ENCODE data around the gene RPA3.

DNA sequence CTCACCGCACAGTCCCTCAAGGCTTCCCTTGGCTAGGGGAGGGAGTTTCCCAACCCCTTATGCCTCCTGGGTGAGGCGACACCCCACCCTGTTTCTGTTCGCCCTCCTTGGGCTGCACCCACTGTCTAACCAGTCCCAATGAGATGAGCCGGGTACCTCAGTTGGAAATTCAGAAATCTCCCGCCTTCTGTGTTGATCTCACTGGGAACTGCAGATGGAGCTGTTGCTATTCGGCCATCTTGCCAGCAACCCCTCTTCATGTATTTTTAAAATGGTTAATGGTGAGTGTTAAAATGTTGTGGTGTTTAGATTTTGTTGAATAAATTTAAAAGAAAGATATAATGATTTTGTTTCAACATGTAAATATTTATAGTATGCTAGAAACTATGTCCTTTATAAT, 55.9 kb downstream of the RPA3 start:
- no peak for TF ChIP-seq EZH2 (IDR thresholded peaks at IDR 0.05; ENCODE audit: low read length)
- TF ChIP-seq CTCF (optimal IDR thresholded peaks at IDR 0.05 in 1 of 3, IDR thresholded peaks at IDR 0.05 in 1 of 3, conservative IDR thresholded peaks at IDR 0.05 in 1 of 3; ENCODE audit: extremely low read depth in 1 of 3, insufficient read depth in 2 of 3, low read length in 3 of 3) = peak in 2 of 3 experiments; percentile 10 to 26
